Measurements from ENCODE around the gene FXYD4.

Gene FXYD4

GRCh38 chr10:43396061-43396927, 24.9 kb downstream of the FXYD4 start:
- no peak for TF ChIP-seq CTCF (IDR thresholded peaks at IDR 0.05; ENCODE audit: low read depth, low read length, missing control alignments)
- H3K4me3 ChIP-seq (ENCODE audit: low read depth, low read length) = peak overlapping the region; percentile 61
- DNase-seq (ENCODE audit: low read depth) = no peak
- in situ Hi-C loops (cut with HindIII; ENCODE audit: low sequenced_read_pairs) = no loop called here

GRCh38 chr10:43396928-43397624, 25.6 kb downstream of the FXYD4 start:
- no peak for TF ChIP-seq CTCF (IDR thresholded peaks at IDR 0.05; ENCODE audit: low read depth, low read length, missing control alignments)
- H3K4me3 ChIP-seq (ENCODE audit: low read depth, low read length) = peak overlapping the region; percentile 61
- no peak for DNase-seq (ENCODE audit: low read depth)
- in situ Hi-C loops (cut with HindIII; ENCODE audit: low sequenced_read_pairs) = no loop called here

- no peak overlapping the region for H3K4me3 ChIP-seq (ENCODE audit: low read depth, low read length)
- no peak for TF ChIP-seq CTCF (IDR thresholded peaks at IDR 0.05; ENCODE audit: low read depth, low read length, missing control alignments)
- in situ Hi-C loops (cut with HindIII; ENCODE audit: low sequenced_read_pairs) = no loop called here
These were observed 27.5 kb downstream of the FXYD4 start for GRCh38 chr10:43398939-43399319.

GRCh38 chr10:43399320-43400310, 28.2 kb downstream of the FXYD4 start:
- no peak overlapping the region for H3K4me3 ChIP-seq (ENCODE audit: low read depth, low read length)
- in situ Hi-C loops (cut with HindIII; ENCODE audit: low sequenced_read_pairs) = no loop called here
- no peak for TF ChIP-seq CTCF (IDR thresholded peaks at IDR 0.05; ENCODE audit: low read depth, low read length, missing control alignments)
- DNase-seq (ENCODE audit: low read depth) = no peak

More at GRCh38 chr10:43398939-43399319, 27.5 kb downstream of the FXYD4 start:
- no peak for DNase-seq (ENCODE audit: low read depth)

- H3K4me3 ChIP-seq (ENCODE audit: low read depth, low read length) = no peak overlapping the region
- DNase-seq (ENCODE audit: low read depth) = no peak
- in situ Hi-C loops (cut with HindIII; ENCODE audit: low sequenced_read_pairs) = no loop called here
- no peak for TF ChIP-seq CTCF (IDR thresholded peaks at IDR 0.05; ENCODE audit: low read depth, low read length, missing control alignments)
These were observed 30.2 kb downstream of the FXYD4 start for GRCh38 chr10:43401627-43402026.

GRCh38 chr10:43402176-43402575, 30.7 kb downstream of the FXYD4 start:
- in situ Hi-C loops (cut with HindIII; ENCODE audit: low sequenced_read_pairs) = no loop called here
- H3K4me3 ChIP-seq (ENCODE audit: low read depth, low read length) = no peak overlapping the region
- no peak for TF ChIP-seq CTCF (IDR thresholded peaks at IDR 0.05; ENCODE audit: low read depth, low read length, missing control alignments)
- DNase-seq (ENCODE audit: low read depth) = no peak

Data from astrocyte of the cerebellum (primary cell).